WERI-Rb-1 (cell line): ENCODE results near the gene GFPT1.

Source experiments
- DNase-seq: peaks from one replicate; pipeline ENCODE4 v3.0.0-alpha.2; 2020
- H3K27ac ChIP-seq: fragments of 250-450 bp; sonication (Bioruptor Pico); 2 replicates; pipeline ENCODE4 v1.5.1; 2020; ENCODE audit warnings: mild to moderate bottlenecking, moderate library complexity
- H3K27me3 ChIP-seq: fragments of 250-450 bp; sonication (Bioruptor Pico); 2 replicates; pipeline ENCODE4 v1.5.1; 2021; ENCODE audit warnings: mild to moderate bottlenecking, low read depth, moderate library complexity; ENCODE audit not compliant: insufficient read depth, severe bottlenecking
- H3K36me3 ChIP-seq: fragments of 250-450 bp; sonication (Bioruptor Pico); 2 replicates; pipeline ENCODE4 v1.5.1; 2020; ENCODE audit warnings: mild to moderate bottlenecking, moderate library complexity
- H3K4me3 ChIP-seq: 2 replicates; pipeline ENCODE4 v1.5.1; 2011; ENCODE audit warnings: low read depth, mild to moderate bottlenecking, control low read depth, low read length
- H3K9me3 ChIP-seq: fragments of 250-450 bp; sonication (Bioruptor Pico); 2 replicates; pipeline ENCODE4 v1.5.1; 2021; ENCODE audit warnings: mild to moderate bottlenecking, moderate library complexity; ENCODE audit not compliant: severe bottlenecking
- CTCF ChIP-seq: IDR thresholded peaks from 2 replicates; pipeline ENCODE4 v1.5.1; 2011; ENCODE audit warnings: low read depth, mild to moderate bottlenecking, control low read depth, inconsistent platforms, low read length

GFPT1 gene

GRCh38 chr2:69340101-69340775 is 46.8 kb downstream of the GFPT1 start:
- TF ChIP-seq CTCF, result no peak
- no peaks in the 10 kb centered on the region for H3K9me3 ChIP-seq
- peaks cover 81% of the 10 kb centered on the region for H3K36me3 ChIP-seq
- DNase-seq, result no peak
- no peak overlapping the region for H3K27ac ChIP-seq
- no peaks in the 10 kb centered on the region for H3K27me3 ChIP-seq
- no peak overlapping the region for H3K4me3 ChIP-seq

GRCh38 chr2:69335311-69335710 is 51.7 kb downstream of the GFPT1 start:
- H3K9me3 ChIP-seq, result no peaks in the 10 kb centered on the region
- no peak overlapping the region for H3K4me3 ChIP-seq
- no peak overlapping the region for H3K27ac ChIP-seq
- no peaks in the 10 kb centered on the region for H3K27me3 ChIP-seq
- no peak for DNase-seq
- H3K36me3 ChIP-seq, result peaks cover 51% of the 10 kb centered on the region
- no peak for TF ChIP-seq CTCF

- no peak for DNase-seq
- Histone ChIP-seq H3K9me3 (no peaks in the 10 kb centered on the region), H3K27ac (no peak overlapping the region), H3K36me3 (peaks cover 55% of the 10 kb centered on the region), H3K27me3 (no peaks in the 10 kb centered on the region), H3K4me3 (no peak overlapping the region)
- TF ChIP-seq CTCF, result no peak
Observed at GRCh38 chr2:69333352-69333751, 53.7 kb downstream of the GFPT1 start.

GRCh38 chr2:69330781-69331180 is 56.2 kb downstream of the GFPT1 start:
- Histone ChIP-seq H3K4me3 (no peak overlapping the region), H3K9me3 (no peaks in the 10 kb centered on the region), H3K27ac (no peak overlapping the region), H3K27me3 (no peaks in the 10 kb centered on the region), H3K36me3 (peaks cover 63% of the 10 kb centered on the region)
- no peak for DNase-seq
- no peak for TF ChIP-seq CTCF

- H3K36me3 ChIP-seq, result peaks cover 38% of the 10 kb centered on the region
- TF ChIP-seq CTCF, result no peak
- no peak for DNase-seq
- no peaks in the 10 kb centered on the region for H3K27me3 ChIP-seq
- H3K4me3 ChIP-seq, result no peak overlapping the region
- no peaks in the 10 kb centered on the region for H3K9me3 ChIP-seq
- no peak overlapping the region for H3K27ac ChIP-seq
Observed at GRCh38 chr2:69322631-69323030, 64.4 kb downstream of the GFPT1 start.

GRCh38 chr2:69316550-69316949 is 70.5 kb downstream of the GFPT1 start:
- H3K36me3 ChIP-seq, result no peaks in the 10 kb centered on the region
- H3K9me3 ChIP-seq, result no peaks in the 10 kb centered on the region
- no peaks in the 10 kb centered on the region for H3K27me3 ChIP-seq
- no peak overlapping the region for H3K27ac ChIP-seq
- TF ChIP-seq CTCF, result no peak
- no peak for DNase-seq
- H3K4me3 ChIP-seq, result no peak overlapping the region
